NCI-H2171 (cell line): Measurements from ENCODE around the gene ZNF532.

ENCODE experiments used
- DNase-seq: peaks from one replicate; lab custom pipeline; 2025; lab: John Stamatoyannopoulos, UW

The ZNF532 gene

DNA sequence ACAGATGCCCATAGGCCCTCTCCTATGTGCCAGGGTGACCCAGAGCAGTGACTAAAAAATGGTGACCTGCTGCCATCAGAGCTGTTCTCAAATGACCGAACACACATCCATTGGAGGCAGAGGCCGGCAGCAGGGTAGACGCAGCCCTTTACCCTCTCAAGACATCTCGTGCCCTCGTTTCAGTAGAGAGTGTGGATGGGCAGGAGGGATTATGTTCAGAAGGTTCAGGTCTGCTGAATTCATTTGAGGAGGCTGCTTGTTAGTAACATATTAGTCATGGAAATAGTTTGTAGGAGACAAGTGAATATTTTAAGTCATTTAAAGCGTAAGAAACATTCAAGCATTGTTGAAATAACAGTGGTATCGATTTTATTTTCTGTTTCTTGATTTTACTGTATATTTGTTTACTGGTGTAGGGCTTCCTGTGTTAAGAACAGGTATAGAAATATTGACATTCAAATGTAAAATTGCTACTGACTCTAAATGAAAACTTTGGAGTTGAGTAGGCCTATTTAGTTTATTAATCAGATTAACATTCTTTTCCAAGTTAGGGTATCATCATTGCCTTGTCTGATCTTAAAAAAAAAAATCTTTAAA is 82.6 kb downstream of the ZNF532 start:
- DNase-seq: no peak

DNA sequence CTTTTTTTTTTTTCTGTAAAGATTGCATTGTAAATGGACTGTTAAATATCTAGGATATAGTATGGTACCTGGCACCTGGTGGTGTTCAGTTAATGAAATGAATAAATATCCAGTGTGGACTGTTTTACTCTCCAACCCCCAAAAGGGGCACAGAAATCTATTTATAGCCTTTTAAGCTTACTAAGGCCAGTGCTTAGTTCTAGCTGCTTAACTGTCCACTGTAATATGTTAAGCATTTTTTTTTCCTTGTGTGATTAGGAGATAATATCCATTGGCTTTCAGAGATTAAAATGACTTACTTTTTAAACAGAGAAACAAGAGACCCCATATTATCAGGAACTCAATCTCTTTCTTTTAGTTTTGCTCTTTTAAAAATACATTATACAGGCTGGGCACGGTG is 84.4 kb downstream of the ZNF532 start:
- no peak for DNase-seq

DNA sequence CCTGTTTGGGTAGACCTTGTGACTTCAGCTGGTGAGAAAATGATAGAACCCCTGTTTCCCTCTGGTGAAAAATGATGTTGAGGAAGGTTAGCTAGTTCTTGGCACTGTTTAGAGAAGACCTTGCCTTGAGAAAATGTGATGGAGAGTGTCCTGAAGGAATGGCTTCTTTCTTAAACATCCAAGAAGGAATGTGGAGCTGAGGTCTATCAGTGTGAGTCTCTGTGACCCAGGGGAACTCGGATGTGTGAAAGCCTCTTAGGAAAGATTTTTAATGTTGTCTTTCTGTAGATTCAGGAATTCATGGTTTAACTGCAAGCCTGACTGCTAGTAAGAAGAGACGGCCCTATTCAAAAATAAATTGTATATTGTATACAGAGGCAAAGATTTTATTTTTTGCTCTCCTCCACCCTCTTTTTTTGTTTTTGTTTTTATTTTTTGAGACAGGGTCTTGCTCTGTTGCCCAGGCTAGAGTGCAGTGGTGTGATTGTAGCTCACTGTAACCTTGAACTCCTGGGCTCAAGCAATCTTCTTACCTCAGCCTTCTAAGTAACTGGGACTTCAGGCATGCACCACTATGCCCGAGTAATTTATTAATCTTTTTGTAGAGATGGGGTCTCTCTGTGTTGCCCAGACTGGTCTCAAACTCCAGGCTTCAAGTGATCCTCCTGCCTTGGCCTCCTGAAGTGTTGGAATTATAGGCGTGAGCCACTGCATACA is 87.5 kb downstream of the ZNF532 start:
- no peak for DNase-seq

DNA sequence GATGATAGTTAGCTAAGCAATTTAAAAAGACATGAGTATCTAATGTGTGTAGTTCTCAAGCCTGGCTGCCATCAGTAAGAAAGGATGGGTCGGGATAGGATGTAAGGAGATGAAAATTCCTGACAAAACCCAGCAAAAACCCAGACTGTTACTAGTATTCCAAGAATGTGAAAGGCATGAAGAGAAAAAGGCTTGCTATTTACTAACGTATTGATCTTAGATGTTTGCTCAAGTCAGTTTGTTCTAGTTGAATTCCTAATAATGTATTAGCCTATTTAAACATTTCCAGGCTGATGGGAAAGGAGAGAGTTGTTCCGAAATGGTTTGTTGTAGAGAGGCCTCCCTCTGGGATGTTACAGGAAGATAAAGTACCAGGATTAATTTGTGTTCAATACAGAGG is 88.2 kb downstream of the ZNF532 start:
- no peak for DNase-seq

DNA sequence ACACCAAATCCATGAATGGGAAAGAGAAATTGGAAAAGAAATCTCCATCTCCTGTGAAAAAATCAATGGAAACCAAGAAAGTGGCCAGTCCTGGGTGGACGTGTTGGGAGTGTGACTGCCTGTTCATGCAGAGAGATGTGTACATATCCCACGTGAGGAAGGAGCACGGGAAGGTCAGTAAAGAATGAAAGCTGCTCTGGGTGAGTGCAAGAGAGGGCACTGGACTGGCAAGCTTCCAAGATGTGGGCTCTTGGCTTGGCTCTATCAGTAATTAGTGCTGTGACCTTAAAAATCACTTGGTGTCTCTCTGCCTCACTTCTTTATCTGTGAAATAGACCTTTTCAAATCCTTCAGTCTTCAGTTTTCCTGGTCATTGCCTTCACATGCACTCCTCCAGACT is 89.0 kb downstream of the ZNF532 start:
- DNase-seq: no peak

DNA sequence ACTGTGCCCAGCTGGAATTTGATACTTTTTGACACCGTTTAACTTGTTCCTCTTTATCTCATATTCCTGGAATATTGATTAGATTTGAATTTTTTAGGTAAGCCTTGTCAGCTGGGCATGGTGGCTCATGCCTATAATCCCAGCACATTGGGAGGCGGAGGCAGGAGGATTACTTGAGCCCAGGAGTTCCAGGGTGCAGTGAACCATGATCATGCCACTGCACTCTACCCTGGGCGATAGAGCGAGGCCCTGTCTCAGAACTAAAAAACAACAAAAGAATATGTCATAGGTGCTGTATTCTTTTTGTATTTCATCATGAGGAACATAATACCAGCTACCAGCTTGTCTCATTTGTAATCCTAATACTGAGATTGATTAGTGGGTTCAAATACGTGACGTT is 90.3 kb downstream of the ZNF532 start:
- no peak for DNase-seq

DNA sequence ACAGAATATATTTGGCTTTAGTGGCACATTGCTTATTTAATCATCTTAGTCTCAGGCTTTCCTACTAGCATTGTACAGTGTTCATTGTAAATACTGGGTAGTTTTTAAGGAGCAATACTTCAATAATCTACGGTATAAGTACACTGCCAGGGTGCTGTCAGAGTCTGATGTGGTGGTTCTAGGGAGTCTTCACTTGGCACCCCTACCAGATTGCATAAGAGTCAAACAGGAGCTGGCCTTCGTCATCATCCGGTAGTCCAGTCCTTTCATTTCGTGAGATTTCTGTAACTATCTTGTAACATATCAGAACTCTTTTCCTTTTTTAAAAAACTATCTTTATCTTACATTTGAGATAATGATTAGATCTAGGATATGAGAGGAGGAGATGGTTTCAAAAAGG is 91.1 kb downstream of the ZNF532 start:
- DNase-seq: no peak

DNA sequence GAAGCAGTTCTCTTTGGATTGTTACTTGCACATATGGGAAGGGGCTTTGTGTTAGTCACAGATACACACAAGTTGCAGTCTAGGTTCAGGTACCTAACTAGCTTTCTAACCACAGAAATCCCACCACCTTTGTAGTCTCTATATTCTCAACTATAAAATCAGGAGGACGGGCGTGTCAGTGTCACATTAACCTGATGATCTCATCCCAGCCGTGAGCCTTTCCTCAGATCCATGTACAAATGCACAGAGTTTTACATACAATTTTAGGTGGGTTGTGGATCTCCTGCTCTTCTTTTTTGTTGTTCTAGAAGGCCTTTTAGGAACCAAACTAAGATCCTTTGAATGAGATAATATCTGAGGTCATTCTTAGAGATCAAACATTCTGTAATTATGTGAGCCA is 94.0 kb downstream of the ZNF532 start:
- no peak for DNase-seq

DNA sequence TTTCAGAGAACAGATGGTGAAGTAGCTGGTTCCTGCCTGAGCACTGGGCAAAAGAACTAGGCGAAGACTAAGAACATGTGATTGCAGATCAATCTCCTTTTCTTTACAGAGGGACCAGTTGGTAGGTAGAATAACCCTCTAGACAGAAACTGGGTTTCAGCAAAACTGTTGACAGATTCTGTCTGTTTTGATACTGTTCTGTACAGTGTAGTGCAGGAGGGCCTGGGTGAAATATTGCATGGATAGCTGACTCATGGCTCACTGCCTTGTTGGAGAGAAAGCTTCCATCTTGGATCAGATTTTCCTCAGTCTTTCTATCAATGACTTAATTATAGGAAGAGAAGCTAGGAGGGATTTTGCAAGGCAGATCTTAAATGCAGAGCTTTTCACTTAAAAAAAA is 95.8 kb downstream of the ZNF532 start:
- DNase-seq: no peak

DNA sequence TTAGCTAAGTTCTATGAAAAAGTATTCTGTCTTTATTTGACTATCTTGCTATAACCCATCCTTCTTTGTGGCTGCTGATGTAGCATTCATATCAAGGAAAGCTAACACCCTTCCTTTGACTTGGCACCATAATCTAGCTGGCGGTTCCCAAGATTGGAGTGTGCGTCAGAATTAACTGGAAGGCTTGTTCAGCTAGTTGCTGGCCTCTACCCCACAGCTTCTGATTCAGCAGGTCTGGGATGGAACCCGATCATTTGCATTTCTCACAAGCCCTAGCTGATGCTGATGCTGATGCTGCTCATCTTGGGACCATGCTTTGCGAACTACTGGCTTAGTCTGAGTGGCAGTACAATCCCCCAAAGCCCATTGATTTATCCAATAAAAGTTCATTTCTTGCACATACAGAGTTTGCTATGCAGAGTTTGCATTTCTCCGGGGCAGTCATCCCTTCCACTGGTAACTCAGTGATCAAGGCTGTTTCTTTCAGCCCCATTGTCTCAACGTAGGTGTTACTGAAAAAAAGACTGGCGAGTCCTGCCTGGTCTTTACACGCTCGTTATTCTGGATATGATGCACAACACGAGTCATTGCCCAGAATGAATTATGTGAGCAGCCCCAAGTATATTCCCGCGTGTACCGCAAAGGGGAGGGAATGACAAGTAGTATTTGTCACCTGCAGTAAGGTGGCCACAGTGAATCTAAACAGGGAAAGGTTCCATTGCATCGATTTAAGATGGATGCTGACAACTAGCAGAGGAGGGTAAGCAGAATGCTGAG is 96.5 kb downstream of the ZNF532 start:
- DNase-seq: no peak

DNA sequence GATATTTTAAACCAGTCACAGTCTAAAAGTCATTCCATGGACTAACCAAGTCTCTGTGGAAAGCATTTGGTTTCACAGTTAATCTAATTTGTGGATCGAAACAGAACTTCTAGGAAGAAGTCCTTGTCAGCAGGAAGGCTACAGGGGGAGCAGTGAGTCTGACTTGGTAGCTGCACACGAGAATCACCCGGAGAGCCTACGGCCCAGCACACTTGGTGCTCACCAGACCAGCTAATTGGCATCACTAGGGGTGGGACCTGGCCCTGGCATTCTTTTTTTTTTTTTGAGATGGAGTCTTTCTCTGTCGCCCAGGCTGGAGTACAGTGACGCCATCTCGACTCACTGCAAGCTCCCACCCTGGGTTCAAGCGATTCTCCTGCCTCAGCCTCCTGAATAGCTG is 97.7 kb downstream of the ZNF532 start:
- no peak for DNase-seq

DNA sequence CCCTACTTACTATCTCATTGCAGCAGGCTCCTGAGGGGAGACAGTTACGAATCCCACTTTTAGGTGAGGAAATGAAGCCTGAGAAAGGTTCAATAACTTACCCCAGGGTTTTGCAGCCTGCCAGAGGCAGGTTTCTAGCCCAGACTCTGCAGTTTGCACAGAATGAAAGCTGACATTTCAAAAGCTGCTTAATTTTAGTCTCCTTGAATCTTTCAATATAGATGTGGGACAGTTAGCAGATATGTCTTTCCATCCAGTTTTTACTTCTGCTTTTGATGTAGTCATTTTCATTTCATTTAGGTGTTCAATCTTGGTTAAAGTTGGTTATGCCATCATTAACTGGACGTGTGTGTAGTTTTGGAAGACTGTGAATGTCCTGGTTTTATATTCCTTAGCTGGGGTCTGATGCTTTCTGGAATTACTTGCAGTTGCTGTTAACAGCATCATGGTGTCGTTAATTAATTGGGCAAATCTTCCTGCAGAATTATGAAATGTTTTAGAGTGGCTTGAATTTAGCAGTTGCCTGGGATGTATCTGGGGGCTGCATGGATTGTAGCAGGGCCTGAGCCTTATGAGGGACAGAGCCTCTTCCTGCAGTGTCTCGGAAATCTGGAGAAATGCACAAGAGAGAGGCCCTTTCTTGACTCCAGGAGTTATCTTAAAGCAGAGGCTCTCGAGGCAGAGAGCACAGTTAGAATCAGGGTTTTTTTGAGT is 100.8 kb downstream of the ZNF532 start:
- no peak for DNase-seq

DNA sequence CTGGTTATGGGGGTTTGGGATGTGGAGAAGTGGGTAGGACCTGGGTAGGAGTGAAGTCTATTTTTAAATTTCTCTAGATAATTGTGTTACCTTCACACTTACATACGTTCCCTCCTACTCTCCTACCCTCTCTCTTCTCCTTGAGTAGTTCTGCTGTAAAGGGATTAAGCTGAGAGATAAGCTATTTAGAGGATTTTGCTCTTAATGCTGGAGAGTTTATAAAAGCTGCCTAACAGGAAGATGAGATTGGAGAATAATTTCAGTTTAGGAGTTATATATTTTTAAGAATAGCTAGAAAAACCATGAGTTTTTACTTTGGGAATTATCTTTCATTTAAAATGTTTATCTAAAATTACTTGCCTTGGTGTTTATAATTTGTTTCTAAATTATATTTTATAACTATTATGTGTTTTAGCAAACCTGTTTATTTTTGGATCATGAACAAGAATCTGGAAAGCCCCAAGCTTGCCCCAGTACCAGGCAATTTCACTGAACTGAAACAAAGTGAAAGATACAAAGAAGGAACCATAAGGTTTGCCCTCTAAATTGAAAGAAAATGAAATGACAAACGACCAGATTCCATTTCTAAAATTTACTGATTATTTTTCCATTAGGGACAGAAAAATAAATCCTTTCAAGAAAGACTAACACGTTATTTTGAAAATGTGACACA is 101.5 kb downstream of the ZNF532 start:
- DNase-seq: no peak

DNA sequence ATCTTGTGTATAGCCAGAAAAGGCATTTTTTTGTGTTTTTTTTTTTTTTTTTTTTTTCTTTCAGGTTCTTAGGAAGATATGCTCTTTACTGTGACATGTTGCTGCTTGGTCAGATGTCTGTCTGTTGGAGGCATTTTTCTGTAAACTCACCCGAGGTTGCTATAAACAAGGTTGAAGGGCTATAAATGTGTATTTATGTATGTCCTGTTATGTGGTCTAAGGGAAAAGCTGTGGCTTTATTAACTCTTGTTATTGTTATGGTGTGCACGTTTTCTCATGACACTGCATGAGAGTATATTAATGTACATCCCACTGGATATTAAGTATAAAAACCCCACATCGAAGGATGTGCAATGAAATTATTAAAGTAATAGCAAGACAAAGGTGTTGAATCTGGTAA is 102.0 kb downstream of the ZNF532 start:
- DNase-seq: no peak

DNA sequence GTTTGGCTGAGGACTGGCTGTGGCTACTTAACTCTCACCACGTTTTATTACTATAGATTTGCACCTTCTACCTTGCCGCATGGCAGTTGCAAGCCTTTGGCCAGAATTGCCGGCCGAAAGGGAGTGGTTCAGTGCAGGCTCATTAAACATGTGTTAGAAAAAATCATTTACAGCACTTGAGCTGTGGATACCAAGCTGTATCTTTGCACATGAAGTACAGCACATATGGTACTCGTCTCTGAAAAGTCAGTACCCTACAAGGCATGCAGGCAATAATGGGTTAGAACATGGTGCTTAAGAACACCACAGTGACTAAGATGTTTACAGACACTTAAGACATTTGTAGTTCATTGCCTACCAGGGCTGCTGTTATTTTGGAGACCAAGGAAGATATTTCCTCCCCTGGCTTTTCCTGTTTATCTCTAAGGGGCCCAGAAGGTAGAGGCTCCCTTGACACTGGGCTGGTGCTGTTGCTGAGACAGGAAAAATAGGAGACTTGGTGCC is 103.1 kb downstream of the ZNF532 start:
- no peak for DNase-seq

DNA sequence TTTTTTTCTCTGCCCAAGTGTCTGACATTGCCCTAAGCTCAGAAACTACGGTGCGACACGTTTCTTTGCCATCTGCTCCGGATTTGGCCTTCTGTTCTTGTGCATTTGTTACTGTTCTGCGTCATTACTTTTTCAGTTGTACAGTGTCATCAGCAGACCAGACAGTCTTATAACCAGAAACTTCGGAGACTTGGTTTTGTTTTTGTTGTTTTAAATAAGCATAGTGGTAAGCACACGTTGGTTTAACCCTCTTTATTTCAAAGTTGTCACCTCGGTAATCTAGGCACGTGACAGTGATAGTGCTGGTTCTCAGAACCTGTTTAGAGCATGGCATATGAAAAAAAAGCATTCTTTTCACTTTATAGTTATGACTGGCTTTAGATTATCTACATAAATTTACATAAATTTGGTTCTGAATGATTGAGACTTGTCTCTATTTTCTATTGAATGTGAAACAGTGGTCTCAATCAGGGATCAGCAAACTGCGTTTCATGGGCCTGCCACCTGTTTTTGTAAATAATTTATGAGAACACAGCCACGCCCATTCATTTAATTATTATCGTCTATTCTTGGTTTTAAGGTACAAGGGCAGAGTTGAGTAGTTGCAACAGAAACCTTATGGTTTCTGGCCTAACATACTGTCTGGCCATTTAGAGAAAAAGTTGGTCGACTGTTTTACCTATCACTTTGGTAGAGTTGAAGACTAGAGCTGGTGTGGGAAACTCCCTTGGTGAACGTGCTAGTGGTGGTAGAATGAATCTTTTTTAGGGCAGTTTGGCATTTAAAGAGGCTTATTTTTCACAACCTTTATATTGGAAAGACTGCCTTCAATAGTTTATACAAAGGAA is 106.5 kb downstream of the ZNF532 start:
- peak; percentile 46 for DNase-seq

DNA sequence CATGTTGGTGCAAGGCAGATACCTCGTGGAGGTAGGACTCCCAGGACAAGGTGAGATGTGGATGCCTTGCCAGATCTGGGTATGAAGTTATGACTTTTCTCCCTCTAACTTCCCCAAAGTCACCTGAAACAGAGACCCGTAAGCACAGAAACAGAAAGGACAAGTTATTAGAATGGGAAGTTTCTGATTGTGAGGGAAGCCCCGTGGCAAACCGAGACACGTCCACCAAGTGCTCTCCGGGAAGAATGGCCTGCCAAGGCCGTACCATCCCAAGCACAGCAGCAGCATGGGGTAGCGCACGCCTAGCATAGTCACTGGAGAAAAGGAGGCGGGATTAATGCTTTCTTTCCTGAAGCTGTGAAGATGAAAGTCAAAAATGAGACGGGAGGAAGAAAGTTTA is 110.6 kb downstream of the ZNF532 start:
- no peak for DNase-seq

DNA sequence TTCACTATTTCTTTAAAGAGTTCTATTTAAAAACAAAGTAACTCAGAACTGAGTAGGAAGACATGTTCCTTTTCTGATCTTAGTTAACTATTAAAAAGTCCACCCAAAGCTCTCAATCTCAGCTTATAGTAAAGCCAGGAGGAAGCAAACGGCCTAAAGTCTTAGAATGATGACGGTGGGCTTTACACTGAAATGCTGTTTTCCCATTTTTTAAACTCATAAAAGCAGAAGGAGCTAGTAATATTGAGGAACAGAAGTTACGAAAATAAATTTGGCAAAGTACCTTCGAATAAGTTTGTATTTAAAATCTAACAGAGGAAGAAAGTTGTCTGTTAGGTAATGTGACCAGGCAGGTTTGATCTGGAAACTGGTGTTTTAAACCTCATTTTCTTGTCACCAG is 111.1 kb downstream of the ZNF532 start:
- DNase-seq: no peak

DNA sequence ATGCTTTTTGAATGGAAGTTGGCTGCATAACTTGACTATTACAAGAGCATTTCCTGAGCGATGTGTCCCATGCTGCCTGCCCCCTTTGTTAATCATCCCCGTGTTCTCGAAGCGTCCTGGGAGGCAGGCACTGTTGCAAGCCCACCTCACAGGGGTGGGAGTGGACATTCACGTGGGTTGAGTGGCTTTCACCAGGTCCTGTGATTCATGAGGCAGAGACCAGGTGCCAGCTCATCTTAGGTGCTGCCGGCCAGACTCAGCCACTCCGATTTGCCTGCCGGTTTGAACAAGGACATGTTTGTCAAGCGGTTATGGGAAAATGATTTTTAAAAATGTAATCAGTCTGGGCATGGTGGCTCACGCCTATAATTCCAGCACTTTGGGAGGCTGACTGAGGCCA is 112.5 kb downstream of the ZNF532 start:
- DNase-seq: no peak

DNA sequence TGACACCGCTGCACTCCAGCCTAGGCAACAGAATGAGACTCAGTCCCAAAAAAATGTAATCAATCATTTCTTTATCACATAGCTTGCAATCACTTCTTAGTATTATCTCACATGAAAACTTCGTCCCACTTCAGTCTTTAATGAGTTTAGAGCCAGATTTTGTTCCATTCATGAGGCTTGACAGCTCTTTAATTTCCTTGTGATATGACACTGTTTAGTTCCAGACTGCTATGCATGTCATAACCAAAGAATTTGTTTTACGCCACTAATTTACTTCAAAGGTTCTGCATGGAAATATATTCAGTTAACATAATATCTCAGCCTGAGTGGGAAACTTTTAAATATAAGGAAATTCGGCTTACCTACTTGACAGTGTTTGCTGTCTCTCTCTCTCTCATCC is 113.1 kb downstream of the ZNF532 start:
- DNase-seq: no peak

DNA sequence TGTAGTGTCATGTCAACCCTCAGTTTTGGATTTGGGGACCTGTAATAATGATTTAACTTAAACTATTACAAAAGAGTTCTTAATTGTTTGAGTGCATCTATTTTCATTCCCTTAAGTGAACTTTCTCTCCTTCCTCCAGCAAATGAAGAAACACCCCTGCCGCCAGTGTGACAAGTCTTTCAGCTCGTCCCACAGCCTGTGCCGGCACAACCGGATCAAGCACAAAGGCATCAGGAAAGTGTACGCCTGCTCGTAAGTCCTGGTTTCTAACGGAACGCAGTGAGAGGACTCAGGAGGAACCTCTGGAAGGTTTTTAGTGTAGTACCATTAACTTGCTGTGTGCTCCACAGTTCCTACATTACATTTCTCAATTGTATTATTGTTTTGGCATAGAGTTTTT is 114.2 kb downstream of the ZNF532 start:
- DNase-seq: no peak
